T-helper 2 cell treated with Interferon-gamma antibody and Interleukin-4, amounts not matched to agents 5 μg/mL and 100 μg/mL, for 36 hours (primary cell): ENCODE data around the gene ZBTB8B.

ENCODE experiments used
- DNase-seq: peaks from one replicate; pipeline ENCODE4 v3.0.0; 2021; ENCODE audit warnings: low spot score
- H3K27ac Mint-ChIP-seq: one replicate; pipeline ENCODE4 v1.8.0; 2021; ENCODE audit warnings: mild to moderate bottlenecking, mixed read lengths
- H3K27me3 Mint-ChIP-seq: one replicate; pipeline ENCODE4 v1.8.0; 2021; ENCODE audit warnings: low read depth, mixed read lengths
- H3K36me3 Mint-ChIP-seq: one replicate; pipeline ENCODE4 v1.8.0; 2021; ENCODE audit warnings: low read depth, mixed read lengths
- H3K4me1 Mint-ChIP-seq: one replicate; pipeline ENCODE4 v1.8.0; 2021; ENCODE audit warnings: low read depth, mixed read lengths
- H3K4me3 Mint-ChIP-seq: one replicate; pipeline ENCODE4 v1.8.0; 2022; ENCODE audit warnings: mild to moderate bottlenecking, moderate library complexity, mixed read lengths
- H3K9me3 Mint-ChIP-seq: one replicate; pipeline ENCODE4 v1.8.0; 2021; ENCODE audit warnings: mixed read lengths

Gene ZBTB8B

GRCh38 chr1:32507021-32507420, 42.1 kb downstream of the ZBTB8B start:
- no peaks in the 10 kb centered on the region for H3K36me3 Mint-ChIP-seq
- H3K9me3 Mint-ChIP-seq: no peaks in the 10 kb centered on the region
- H3K4me1 Mint-ChIP-seq: no peaks in the 10 kb centered on the region
- no peak overlapping the region for H3K27ac Mint-ChIP-seq
- peaks cover 27% of the 10 kb centered on the region for H3K27me3 Mint-ChIP-seq
- no peak overlapping the region for H3K4me3 Mint-ChIP-seq
- no peak for DNase-seq

- H3K4me3 Mint-ChIP-seq: no peak overlapping the region
- H3K4me1 Mint-ChIP-seq: no peaks in the 10 kb centered on the region
- DNase-seq: no peak
- no peaks in the 10 kb centered on the region for H3K36me3 Mint-ChIP-seq
- no peaks in the 10 kb centered on the region for H3K9me3 Mint-ChIP-seq
- H3K27ac Mint-ChIP-seq: no peak overlapping the region
- peaks cover 32% of the 10 kb centered on the region for H3K27me3 Mint-ChIP-seq
These were observed 43.9 kb downstream of the ZBTB8B start for GRCh38 chr1:32508761-32509160.

- Mint-ChIP-seq H3K4me1 (no peaks in the 10 kb centered on the region), H3K4me3 (no peak overlapping the region), H3K27ac (no peak overlapping the region), H3K27me3 (peaks cover 33% of the 10 kb centered on the region), H3K9me3 (no peaks in the 10 kb centered on the region), H3K36me3 (no peaks in the 10 kb centered on the region)
- no peak for DNase-seq
These were observed 45.1 kb downstream of the ZBTB8B start for GRCh38 chr1:32509939-32510338.
